ENCODE data around the gene CSTA. TPM values are rescaled to one million over a fixed set of nuclear protein-coding genes. Genes with fewer than 3 reads are reported as not detected.

CSTA gene
- total RNA-seq, 2 experiments from 2014 or later, result not detected

DNA sequence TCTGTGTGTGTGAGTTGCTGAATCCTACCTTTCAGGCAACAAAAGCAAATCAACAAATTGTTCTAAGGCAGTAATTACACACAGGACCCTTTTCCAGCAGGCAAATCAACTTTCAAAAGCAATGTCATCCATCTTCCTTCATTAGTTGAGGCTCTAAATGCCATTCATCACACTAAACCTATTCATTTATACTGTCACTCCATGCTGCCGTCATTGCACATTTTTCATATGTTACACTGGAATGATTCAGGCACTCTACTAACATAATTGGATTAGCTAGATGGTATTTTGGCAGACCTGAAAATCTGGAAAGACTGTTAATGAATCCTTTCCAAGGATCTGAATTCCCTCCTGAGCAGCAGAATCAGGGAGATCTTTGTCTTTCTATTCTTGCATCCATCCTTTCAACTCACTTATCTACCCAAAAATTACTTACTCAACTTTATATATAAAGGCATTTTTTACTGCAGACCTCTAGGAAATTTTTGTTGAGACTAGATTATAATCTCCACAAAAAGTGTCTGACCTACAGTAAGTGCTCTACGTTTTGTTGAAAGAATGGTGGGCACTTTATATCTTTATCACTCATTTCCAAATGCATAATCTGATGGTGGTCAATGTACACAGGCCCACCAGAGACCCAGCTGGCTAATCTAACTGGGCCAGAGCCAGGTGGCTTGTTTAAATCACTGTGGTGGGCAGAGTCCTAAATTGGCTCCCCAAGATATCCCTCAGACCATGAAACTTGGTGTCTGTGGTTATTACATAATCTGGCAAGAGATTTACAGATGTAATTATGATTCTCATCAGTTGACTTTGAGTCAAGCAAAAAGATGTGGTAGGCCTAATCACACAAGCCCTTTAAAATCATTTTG lies 33.0 kb downstream of the CSTA start:
- H3K4me1 Mint-ChIP-seq (ENCODE audit: low read depth), result peaks cover 7% of the 10 kb centered on the region
- H3K9me3 Mint-ChIP-seq, result no peaks in the 10 kb centered on the region
- TF ChIP-seq, protein P1, sequence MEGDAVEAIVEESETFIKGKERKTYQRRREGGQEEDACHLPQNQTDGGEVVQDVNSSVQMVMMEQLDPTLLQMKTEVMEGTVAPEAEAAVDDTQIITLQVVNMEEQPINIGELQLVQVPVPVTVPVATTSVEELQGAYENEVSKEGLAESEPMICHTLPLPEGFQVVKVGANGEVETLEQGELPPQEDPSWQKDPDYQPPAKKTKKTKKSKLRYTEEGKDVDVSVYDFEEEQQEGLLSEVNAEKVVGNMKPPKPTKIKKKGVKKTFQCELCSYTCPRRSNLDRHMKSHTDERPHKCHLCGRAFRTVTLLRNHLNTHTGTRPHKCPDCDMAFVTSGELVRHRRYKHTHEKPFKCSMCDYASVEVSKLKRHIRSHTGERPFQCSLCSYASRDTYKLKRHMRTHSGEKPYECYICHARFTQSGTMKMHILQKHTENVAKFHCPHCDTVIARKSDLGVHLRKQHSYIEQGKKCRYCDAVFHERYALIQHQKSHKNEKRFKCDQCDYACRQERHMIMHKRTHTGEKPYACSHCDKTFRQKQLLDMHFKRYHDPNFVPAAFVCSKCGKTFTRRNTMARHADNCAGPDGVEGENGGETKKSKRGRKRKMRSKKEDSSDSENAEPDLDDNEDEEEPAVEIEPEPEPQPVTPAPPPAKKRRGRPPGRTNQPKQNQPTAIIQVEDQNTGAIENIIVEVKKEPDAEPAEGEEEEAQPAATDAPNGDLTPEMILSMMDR (IDR thresholded peaks at IDR 0.05), result no peak
- CTCF ChIA-PET, result interaction anchor here (1.8 kb wide), 1 partner anchor 257 kb away, joined by 6 read pairs; no protein-coding TSS in a partner anchor
- DNase-seq, result no peak
- no peak overlapping the region for H3K4me3 Mint-ChIP-seq
- H3K36me3 Mint-ChIP-seq (ENCODE audit: low read depth), result peaks cover 13% of the 10 kb centered on the region
- POLR2A ChIA-PET, result interaction anchor here (1.1 kb wide), 1 partner anchor 9 kb away, joined by 3 read pairs; no protein-coding TSS in a partner anchor
- H3K27ac Mint-ChIP-seq, result peak overlapping the region; percentile 72
- ATAC-seq, result no peak
- no peaks in the 10 kb centered on the region for H3K27me3 Mint-ChIP-seq
- intact Hi-C loops (cut with micrococcal nuclease), result no loop called here

DNA sequence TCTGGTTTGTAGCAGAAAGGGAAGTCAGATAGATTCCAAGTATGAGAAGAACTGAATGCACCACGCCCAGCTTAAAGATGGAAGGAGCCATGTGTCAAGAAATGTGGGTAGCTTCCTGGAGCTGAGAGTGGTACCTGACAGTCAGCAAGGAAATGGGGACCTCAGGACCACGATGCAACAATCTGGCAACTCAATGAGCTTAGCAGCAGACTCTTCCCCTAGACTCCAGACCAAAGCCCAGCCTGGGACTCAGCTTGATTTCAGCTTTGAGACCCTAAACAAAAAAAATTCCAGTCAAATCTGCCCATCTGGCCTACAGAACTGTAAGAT lies 33.6 kb downstream of the CSTA start:
- Mint-ChIP-seq H3K27me3 (no peaks in the 10 kb centered on the region), H3K9me3 (no peaks in the 10 kb centered on the region), H3K4me3 (no peak overlapping the region), H3K4me1 (ENCODE audit: low read depth) (peaks cover 7% of the 10 kb centered on the region), H3K27ac (peak overlapping the region; percentile 72), H3K36me3 (ENCODE audit: low read depth) (peaks cover 18% of the 10 kb centered on the region)
- ATAC-seq (peak; percentile 55), DNase-seq (peak; percentile 22)
- intact Hi-C loops (cut with micrococcal nuclease), result no loop called here
- ChIA-PET CTCF (interaction anchor here (1.8 kb wide), 1 partner anchor 257 kb away, joined by 6 read pairs; no protein-coding TSS in a partner anchor), POLR2A (no interaction called here)
- TF ChIP-seq, protein P1 (IDR thresholded peaks at IDR 0.05), result no peak

DNA sequence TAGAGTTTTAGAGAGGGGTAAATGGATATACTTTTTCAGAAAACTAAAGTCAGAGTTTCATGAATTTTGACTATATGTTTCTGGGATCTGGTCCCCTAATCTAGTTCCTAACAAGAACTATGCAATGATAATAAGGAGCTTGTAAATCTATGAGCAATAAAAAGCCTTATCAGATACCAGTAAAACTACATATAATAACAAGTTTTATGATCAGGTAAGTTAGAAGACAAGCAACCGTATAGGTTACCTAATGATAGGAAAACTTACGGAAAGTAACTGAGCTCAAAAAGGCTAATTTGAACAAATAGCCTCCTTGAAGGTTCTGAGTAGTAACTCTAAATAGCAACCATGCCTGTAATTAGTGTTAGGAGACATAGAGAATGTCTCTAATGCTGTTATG lies 37.0 kb downstream of the CSTA start:
- DNase-seq, result no peak
- no peak for ATAC-seq
- POLR2A ChIA-PET, result no interaction called here
- CTCF ChIA-PET, result interaction anchor here (1.3 to 1.8 kb wide), 3 partner anchors 9 to 366 kb away, joined by 3 to 5 read pairs (median 4); no protein-coding TSS in a partner anchor
- no peak overlapping the region for H3K4me3 Mint-ChIP-seq
- no peaks in the 10 kb centered on the region for H3K9me3 Mint-ChIP-seq
- H3K27ac Mint-ChIP-seq, result no peak overlapping the region
- TF ChIP-seq, protein P1 (IDR thresholded peaks at IDR 0.05), result no peak
- H3K27me3 Mint-ChIP-seq, result no peaks in the 10 kb centered on the region
- peaks cover 25% of the 10 kb centered on the region for H3K4me1 Mint-ChIP-seq (ENCODE audit: low read depth)
- peaks cover 45% of the 10 kb centered on the region for H3K36me3 Mint-ChIP-seq (ENCODE audit: low read depth)
- intact Hi-C loops (cut with micrococcal nuclease), result no loop called here

DNA sequence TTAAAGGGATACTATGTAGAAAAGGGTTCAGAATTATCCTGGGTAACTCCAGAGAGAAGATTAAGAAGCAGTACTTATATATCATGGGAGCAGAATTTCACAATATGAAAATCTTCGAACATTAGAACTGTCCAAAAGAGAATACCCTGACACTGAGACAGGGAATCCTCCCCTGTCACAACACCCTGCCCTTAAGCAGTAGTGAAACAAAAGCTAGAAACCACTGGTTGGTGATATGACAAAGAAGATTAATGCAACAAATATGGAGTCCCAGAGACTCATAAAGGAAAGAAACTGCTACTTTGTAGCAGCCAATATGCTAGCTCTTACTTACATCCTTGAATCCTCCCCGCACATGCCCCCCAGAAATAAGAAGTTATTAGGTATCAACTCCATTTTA lies 39.4 kb downstream of the CSTA start:
- Mint-ChIP-seq H3K27ac (peak overlapping the region; percentile 78), H3K27me3 (no peaks in the 10 kb centered on the region)

More for the DNA sequence above, 39.4 kb downstream of the CSTA start:
- no peak for ATAC-seq
- intact Hi-C loops (cut with micrococcal nuclease), result no loop called here
- TF ChIP-seq, protein P1 (IDR thresholded peaks at IDR 0.05), result no peak
- H3K4me1 Mint-ChIP-seq (ENCODE audit: low read depth), result peaks cover 20% of the 10 kb centered on the region
- CTCF ChIA-PET, result interaction anchor here (0.9 to 1.3 kb wide), 2 partner anchors 8 to 818 kb away, joined by 3 read pairs; no protein-coding TSS in a partner anchor
- H3K9me3 Mint-ChIP-seq, result no peaks in the 10 kb centered on the region
- no peak for DNase-seq
- POLR2A ChIA-PET, result no interaction called here
- no peak overlapping the region for H3K4me3 Mint-ChIP-seq
- H3K36me3 Mint-ChIP-seq (ENCODE audit: low read depth), result peaks cover 52% of the 10 kb centered on the region
